ENCODE measurements around the gene ARPC5.

The ARPC5 gene

DNA sequence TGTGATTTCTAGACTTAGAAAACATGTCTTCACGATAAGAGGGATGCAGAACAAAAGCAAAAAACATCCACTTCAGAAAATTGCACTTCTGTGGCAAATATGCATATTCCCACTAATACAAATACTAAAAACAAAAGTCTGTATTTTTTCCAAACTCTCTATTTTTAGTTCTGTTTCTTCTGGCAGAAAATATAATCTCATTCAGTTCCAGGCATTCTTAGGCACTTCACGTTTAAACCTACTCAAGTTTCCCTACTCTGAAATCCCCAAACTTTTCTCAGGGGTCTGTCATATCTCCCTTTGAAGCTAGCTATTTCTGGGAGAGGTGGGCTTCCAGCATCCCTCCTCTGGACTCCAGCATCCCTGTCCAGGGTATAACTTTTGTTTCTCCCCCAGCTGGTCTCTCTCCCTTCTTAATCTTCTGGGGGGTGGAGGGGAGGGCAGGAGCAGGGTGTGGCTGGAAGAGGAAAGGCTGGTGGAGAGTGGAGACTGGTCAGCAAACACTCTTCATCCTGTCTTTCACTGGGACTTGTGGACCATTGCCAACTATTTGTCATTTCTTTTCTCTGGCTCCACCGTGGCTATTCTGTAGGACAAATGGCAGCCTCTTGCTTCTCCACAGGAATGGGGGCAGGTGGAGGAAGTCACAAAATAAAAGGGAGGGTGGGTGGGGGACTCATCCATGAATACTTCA lies 25.7 kb downstream of the ARPC5 start:
- DNase-seq (ENCODE audit: low read depth), result no peak

DNA sequence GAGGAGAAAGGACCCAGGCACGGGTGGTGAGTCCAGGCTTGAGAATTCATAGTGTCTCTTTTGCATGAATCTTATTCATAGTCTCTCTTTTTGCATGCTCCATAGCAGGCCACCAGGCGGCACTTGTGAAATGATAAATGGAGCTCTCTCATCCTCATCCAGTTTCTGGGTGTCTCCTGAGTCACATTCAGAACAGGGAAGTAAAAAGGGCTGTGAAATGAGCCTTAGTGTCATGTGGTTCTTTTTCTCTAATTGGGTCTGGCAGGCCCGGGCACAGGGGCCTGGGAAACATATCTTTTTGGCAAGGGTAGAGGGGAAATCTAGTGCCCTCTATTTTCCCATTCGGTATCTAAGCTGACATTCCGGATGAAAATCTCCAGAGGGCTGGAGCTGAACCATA lies 26.3 kb downstream of the ARPC5 start:
- DNase-seq (ENCODE audit: low read depth), result no peak

DNA sequence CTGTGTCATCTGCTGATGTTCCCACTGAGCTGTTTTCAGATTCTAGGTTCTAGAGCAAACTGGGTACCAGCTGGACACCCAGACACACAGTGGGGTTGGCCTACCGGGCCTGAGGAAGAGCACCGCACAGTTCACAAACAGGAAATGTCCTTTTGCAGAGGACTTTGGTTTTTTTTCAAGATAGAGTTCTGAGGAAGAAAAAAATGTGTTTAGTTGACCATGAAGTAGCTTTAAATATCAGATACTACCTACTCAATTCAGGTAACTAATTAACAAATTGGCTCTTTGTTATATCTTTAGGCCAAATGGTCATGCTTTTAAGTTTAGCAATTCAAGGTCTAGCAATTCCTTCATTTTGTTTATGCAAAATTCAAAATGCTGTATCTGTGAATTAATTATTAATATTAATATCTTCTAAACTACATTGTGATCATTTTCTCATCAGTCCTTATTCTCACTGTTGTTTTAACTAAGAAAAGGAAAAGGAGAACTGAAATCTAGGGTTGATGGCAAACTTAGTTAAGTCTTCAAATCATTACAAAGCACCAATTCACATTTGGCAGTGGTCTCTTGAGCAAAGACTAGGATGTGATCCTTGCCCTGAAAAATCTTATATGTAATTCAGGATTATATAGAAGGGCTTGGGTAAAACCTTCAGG lies 28.1 kb downstream of the ARPC5 start:
- no peak for DNase-seq (ENCODE audit: low read depth)

DNA sequence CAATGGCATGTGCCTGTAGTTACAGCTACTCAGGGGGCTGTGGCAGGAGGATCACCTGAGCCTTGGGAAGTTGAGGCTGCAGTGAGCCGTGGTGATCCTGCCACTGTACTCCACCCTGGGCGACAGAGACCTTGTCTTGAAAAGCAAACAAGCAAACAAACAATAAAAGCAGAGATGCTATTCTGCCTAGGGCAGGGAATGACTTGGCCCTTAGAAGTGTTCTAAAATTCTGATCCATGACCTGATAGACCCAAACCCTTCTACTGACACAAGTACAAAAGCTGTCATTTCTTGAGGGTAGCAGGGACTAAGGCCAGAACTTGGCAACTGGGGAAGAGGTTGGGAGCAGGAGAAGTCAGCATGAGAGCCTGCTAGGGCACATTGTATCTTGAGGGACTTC lies 29.7 kb downstream of the ARPC5 start:
- no peak for DNase-seq (ENCODE audit: low read depth)

DNA sequence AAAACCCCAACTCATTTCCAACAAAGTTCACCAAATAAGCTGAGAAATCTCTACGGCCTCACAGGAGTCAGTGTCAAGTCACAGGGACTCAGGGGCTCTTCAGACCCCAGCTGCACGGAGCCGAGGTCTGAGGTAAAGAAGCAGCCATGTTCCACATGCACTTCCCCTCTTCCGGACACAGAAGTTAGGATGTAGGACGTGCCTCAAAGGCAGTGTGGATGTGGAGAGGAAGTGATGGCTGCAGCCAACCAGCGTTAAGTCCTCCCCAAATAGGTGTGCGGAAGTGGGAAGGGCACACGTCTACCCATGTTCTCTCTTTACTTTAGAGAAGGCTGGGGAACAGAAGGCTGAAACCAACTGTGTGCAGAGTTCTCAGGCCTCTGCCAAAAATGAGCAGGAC lies 30.8 kb downstream of the ARPC5 start:
- DNase-seq (ENCODE audit: low read depth), result no peak

DNA sequence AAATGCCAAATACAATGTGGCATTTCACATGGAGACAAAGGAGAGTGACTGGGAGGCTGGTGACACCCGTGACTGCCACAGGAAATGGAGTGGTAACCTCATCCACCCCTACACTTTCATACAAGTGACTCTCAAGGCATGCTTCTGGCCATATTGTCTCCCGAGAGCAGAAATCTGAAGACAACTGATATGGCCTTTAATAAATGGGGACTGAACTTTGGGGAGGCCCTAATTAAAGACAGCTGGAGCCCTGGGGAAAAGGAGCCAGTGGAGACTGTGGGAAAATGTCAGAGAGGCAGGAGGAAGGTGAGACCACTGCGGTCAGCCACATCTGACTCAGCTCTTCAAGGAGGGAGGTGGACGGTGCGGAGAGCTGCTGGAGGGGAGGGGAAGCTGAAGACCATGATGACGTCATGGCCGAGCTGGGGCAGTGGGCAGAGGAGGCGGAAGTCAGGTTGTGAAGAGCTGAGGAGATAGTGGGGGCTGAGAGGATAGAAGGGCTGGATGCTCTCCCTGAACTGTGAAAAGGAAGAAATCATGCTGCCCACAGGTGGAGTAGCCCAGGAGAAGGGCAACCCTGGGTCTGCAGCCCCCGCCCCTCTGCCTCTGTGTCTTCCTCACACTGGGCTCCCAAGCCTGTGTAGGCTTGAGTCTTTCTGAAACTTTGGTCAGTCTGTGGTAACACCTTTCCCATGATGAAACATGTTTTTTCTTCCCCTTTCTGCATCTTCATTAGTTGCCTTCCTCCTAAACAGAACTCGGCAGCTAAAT lies 31.4 kb downstream of the ARPC5 start:
- no peak for DNase-seq (ENCODE audit: low read depth)

DNA sequence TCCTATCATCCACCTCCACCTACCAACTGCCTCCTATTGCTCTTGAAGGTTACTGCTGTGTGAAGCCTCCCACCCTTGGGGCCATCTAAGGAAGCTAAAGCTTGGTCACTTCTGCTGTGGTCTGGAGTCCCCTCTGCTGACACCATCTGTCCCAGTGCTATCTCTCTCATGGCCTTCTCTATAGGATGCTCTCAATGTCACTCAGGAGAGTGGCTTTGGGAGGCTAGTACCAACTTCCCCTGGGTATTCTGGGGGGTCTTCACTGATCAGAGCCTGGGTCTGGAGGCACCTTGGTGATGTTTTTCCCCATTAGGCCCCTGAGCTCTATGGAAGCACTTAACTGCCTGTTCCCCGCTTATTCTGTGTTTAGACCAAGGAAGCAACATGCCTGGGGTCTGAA lies 33.1 kb downstream of the ARPC5 start:
- no peak for DNase-seq (ENCODE audit: low read depth)

DNA sequence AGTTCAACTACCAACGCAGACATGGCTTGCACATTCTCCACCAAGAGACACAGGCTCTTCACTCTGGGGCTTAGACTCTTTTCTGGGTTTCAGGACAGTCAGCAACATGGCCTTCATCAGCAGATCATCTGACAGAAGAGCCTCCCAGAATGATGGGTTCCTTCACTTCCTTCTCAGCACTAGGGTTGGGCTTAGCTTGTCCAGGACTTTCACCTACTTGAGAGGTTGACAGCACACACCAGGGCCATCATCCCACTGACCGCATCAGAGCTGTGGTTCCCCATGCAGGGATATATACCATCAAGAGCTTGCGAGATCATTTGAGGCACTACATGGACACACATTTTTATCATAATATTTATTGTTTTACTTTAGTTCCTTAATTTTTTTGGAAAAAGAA lies 34.9 kb downstream of the ARPC5 start:
- DNase-seq (ENCODE audit: low read depth), result no peak

DNA sequence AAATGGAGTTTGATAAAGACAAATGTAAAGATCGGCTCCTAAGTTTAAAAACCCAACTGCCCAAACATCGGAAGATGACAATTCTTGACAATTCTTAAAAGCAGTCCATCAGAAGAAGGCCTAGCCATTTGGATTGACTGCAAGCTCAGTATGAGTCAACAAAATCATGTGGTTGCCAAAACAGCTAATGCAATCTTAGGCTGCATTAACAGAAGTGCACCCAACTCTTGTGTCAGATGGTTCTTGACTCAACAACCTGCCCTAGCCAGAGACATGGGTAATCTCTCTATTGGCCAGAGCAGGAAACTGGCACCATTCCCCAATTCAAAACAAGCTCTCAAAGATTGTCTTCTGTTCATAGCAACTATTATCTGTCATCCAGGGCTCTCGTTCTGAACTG lies 35.4 kb downstream of the ARPC5 start:
- DNase-seq (ENCODE audit: low read depth), result no peak

DNA sequence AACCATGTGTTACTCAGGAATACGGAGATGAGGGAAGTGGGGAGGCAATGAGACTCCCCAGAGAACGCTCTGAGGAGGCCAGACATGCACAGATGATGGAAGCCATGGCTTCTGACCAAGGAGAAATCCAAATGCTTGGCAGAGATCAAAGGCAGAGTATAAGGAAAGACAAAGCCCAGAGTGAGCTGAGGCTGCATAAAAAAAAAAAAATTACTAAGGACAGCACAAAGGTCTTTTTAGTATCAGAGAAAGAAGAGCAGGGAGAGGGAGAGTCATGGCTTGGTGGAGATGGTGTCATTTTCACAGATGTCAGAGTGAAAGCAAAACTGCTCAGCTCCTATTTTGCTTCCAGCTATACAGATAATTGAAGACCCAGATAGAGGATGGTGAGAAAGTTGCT lies 37.2 kb downstream of the ARPC5 start:
- DNase-seq (ENCODE audit: low read depth), result no peak

DNA sequence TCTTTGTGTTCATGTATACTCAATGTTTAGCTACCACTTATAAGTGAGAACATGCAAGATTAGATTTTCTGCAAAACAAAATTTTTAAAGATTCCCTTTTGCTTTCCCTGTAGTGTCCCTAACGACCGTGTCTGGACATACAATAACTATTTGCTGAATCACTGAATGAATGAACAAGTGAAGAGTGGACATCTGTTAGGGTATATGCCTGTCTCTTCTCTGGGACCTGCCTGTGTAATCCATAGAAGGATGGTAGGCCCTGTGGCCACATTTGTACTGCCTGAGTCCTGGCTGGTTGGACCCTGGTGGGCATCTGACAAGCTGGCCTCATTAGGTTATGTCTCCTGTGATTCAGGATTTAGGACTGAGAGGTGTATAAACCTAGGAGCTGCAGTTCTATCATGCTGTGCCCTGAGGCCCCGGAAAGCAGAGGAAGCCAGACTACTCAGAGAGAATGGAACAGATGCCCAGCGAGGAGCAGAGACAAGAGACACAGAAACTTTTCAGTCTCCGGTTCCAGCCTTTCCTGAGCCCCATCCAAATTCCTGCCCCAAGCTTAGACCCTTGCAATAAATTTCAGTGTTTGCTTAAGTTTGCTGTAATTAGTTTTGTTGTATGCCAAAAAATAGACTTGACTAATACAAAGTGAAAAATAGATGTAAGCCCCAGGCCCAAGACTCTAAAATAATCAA lies 37.8 kb downstream of the ARPC5 start:
- no peak for DNase-seq (ENCODE audit: low read depth)

DNA sequence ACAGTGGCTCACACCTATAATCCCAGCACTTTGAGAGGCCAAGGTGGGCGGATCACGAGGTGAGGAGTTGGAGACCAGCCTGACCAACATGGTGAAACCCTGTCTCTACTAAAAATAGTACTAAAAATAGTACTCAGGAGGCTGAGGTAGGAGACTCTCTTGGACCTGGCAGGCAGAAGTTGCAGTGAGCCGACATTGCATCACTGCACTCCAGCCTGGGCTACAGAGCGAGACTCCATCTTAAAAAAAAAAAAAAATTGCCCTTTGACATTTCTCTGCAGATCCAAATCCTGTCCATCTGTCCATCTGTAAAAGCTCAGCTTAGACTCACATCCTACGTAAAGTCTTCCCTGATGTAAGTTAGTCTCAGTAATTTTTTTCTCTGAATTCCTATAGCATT lies 39.1 kb downstream of the ARPC5 start:
- DNase-seq (ENCODE audit: low read depth), result no peak

DNA sequence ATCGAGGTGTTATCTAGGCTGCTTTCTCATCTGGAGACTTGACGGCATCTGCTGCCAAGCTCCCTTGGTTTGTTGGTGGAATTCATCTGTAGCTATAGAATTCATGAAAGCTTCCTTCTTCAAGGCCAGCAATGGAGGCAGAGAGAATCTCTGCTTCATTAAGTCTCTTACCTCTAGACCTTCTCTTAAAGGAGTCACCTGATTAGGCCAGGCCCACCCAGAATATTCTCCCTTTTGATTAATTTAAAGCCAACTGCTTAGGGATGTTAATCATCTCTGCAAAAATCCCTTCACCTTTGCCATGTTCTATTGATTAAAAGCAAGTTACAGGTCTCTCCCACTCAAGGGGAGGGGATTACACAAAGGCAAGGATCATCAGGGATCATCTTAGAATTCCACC lies 40.0 kb downstream of the ARPC5 start:
- DNase-seq (ENCODE audit: low read depth), result no peak

DNA sequence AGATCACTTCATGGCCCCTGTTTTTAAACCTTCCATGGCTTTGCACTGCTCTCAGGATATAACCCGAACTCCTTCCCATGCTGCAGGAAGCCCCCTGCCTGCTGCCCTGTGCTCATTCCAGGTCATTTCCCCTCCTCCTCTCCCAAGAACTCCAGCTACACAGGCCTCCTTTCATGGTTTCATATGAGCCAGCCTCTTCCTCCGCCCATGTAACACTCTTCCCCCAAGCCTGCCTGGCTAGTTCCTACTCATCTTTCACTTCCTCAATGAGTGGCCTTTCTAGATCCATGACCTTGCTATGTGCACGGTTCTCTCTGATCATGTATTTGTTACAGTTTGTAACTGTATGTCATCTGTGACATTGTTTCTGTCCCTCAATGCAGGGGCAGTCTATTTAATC lies 42.2 kb downstream of the ARPC5 start:
- DNase-seq (ENCODE audit: low read depth), result no peak

DNA sequence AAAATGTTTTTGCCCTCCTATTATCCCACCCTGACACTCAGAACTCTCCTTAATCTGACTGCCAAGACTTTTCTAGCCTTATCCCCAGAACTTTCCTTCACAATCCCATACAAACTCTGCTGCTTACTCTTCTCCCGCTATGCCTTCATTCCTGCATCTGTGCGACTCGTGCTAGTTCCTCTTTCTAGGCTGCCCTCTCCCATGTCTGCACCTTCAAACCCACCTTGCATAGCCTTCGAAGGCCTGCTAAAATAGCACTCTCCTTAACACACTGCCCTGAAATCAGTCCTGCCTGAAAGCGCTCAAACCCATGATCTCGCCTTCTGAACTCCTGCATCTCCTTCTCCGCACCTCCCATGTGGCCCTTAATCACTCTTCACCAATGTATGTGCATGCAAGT lies 42.9 kb downstream of the ARPC5 start:
- no peak for DNase-seq (ENCODE audit: low read depth)

DNA sequence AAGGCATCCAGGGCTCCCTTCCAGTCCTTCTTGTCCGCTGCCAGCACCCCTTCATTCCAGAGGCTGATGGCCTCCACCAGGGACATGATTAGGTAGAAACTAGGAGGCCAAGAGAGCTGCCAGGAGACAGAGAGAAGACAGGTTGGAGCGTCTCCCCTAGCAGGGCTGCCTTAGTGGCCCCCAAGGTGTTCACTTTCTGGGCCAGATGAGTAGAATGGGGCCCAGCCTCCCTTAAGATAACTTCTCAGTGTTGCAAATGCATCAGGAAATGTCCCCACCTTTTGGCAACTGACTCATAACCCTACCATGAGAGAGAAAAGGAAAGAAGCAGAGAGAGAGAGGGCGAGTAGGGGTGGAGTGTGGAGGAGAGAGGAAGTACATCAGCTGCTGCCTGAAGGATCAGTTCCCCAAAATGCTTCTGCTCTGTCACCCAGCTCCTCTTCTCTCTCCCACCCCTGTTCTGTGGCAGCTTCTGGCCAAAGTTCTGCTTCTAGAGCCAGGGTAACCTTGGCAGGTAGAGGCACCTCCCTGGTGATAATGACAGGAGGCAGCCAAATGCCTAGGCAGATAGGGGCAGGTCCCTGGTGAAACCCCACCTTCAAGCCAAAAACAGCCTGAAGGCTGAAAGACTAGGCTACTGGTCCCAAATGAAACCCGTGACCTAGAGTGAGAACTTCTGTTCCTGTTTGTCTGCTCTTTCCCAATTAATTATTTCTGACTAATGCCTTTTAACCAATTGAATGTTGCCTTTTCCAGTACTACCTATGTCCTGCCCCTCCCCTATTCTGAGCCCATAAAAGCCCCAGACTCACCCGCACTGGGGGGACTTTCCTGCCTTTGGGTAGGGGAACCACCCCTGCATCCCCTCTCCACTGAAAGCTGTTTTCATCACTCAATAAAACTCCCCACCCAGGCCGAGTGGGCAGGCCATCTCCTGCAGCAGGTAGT lies 45.1 kb downstream of the ARPC5 start, which contains the start of gene NCF2:
Gene NCF2 (minus strand): TSS at position 216 of the 948 bp plus-strand sequence. CDS start 130 bp downstream, at position 86.
- no peak for DNase-seq (ENCODE audit: low read depth)

DNA sequence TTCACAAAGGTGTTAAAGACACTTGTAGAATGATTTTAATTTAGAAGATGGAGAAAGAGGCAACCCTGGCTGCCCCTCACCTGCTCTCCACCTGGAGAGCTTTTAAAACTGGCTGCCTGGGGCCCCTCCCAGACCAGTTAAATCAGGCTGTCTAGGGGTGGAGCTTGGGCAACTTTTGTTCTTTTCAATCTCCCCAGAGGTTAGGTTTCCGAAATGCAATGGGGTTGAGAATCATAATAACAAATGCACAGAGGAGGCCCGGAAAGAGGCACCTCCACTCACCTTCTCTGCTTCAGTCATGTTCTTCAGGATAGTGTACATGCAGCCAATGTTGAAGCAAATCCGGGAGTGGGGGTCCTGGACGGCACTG lies 45.7 kb downstream of the ARPC5 start:
- DNase-seq (ENCODE audit: low read depth), result no peak

DNA sequence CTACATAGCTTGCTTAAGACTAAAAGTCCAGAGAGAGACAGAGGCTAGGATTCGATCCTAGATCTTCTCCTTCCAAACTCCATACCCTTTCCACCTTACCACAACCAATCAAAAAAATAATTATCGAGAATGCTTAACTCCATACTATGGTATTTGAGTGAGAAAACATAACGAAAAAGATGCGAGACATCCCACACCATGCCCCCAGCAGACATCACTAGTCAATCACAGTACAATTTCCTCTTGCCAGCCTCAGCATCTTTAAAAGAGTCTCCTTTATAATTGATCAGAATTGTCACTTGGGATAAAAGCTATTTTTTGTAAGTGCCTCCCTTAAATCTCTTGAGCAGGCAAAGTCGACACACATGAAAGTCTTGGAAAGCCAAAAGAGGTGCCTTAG lies 46.2 kb downstream of the ARPC5 start:
- DNase-seq (ENCODE audit: low read depth), result no peak

DNA sequence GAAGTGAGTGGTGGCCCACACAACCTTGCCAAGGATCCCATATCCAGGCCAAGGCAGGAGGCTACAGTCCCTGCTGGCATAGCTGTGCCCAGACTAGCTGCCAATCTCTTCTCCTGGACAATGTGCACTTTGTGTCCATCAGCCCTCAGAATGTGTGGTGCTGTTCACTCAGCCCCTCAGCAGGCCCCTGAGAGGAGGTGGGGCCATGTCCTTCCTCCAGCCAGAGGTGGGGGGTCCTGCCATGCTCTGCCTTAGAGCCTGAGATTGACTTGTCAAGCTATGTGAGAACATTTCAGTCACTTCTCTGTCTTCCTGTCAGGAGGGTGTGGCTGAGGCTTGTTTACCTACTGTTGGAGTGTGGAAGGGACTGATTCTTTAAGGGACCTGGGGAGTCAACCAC lies 46.8 kb downstream of the ARPC5 start:
- no peak for DNase-seq (ENCODE audit: low read depth)

DNA sequence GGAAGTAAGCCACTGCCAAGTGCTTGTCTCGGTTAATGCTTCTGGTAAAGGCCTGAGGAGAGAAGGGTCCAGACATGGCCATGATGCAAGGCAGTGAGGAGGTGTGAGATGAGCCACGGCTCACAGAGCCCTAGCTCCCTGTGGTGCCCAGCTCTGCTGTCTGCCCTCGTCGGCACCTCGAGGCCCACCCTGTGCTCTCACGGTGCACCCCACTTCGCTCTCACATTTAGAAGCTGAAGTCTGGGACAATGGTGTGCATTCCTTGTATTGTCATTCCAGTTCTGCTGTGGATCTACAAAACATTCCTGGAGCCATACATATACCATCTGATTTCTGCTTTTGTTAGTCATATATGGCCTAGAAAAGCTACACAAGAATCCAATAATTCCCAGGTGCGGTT lies 48.7 kb downstream of the ARPC5 start:
- DNase-seq (ENCODE audit: low read depth), result no peak

DNA sequence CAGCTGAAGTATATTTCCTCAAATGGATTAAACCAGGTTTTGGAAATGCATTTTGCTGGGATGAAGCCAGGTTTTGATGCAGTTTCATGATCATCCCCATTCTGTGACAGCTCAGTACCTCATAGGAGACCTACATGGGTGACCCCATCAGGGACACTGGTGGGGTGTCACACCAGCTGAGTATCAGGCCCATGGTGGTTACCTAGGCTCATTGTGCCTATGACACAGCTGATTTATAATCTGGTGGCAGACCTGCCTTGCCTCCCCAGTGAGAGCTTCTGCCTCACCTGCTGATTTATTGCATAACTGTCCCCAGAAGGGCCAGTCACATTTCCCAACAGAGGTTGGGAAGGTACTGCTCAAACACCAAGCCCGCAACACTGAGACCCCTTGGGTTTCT lies 49.1 kb downstream of the ARPC5 start:
- DNase-seq (ENCODE audit: low read depth), result no peak

DNA sequence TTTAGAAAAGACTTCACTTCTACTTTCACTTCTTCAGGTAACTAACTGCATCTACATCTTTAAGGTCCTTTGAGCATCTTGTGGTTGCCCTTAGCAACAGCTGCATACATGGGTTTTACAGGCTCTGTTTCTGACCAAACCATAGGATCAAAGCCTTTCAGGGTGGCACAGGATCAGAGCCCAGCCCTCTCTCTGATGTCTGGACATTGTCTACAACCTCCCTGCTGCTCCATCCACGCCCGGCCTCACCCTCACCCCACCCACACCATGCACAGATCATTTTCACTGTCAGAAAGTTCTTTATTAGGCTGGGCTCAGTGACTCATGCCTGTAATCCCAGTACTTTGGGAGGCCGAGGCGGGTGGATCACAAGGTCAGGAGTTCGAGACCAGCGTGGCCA lies 50.5 kb downstream of the ARPC5 start:
- DNase-seq (ENCODE audit: low read depth), result no peak

Data from T-helper 22 cell (primary cell).